HFF-Myc (cell line): ENCODE data around the gene CHRNA9.

Experiments
- DNase-seq: peaks from one replicate; pipeline ENCODE4 v3.0.0-alpha.2; 2011; ENCODE audit warnings: low read depth; ENCODE audit errors: extremely low read depth
- H3K4me3 ChIP-seq: replicated peaks from 2 replicates; pipeline ENCODE4 v1.5.1; 2011; ENCODE audit warnings: low read depth, mild to moderate bottlenecking, control low read depth, low read length
- CTCF ChIP-seq: IDR thresholded peaks from 2 replicates; pipeline ENCODE4 v1.5.1; 2012; ENCODE audit warnings: mild to moderate bottlenecking, low read depth, low read length, control low read depth; ENCODE audit errors: missing control alignments

The CHRNA9 gene

DNA sequence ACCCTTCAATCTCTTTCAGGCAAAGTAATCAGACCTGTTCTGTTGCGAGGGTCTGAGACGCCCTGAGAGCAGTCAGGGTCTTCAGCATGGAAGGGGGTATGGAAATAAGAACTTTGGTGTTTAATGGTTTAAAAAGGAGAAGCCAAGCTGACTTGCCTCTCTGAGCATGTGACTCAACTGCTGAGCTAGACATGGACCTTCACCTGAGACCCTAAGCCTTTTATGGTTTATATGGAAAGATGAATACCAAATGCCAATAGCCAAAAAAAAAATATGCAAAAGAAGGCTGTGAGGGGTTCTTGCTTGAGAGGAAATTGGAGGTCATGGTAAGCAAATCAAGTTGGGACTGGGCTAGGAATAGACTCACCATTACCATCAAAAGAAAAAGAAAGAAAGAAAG, 30.6 kb downstream of the CHRNA9 start:
- DNase-seq: no peak
- no peak overlapping the region for H3K4me3 ChIP-seq
- no peak for TF ChIP-seq CTCF

GRCh38 chr4:40367451-40367850, 32.3 kb downstream of the CHRNA9 start:
- H3K4me3 ChIP-seq: no peak overlapping the region
- no peak for DNase-seq
- no peak for TF ChIP-seq CTCF

DNA sequence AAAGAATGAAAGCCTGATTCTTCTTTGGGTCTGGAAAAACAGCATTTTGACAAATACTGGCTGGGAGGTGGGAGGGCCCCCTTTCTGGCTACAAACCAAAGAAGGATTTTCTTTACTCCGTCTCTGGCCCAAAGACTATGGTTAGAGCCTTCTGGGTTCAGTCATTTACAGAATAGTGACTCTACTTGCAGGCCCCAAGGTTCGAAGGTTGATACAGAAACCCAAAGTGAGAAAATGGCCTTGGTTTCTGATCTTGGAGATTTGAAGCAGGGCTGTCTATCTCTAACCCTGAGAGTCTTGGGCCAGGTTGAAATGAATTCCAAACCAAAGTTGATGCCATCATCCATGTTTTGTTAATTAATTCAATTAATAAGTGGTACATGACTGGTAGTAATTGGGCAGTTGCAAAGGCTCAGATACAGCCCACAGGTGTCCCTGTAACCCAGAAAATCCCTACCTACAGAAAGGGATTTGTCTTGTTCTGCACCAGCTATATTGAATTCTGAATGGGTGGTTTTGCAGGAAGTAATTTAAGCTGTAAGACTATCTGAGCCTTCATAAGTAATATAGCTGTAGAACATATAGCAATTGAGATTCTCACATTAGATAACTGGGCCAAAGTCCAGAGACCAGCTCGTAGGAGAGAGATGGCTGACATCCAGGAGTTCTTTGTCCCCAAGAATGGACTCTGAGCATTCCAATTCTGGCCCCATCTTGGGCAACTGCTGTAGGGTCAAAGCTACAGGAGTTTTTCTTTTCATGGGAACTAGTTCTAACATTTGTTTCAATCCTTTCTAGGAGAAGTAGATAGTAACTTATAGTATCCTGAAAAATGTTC, 34.5 kb downstream of the CHRNA9 start:
- no peak for TF ChIP-seq CTCF
- H3K4me3 ChIP-seq: no peak overlapping the region
- DNase-seq: no peak

GRCh38 chr4:40372651-40373050, 37.5 kb downstream of the CHRNA9 start:
- DNase-seq: no peak
- no peak overlapping the region for H3K4me3 ChIP-seq
- no peak for TF ChIP-seq CTCF

GRCh38 chr4:40373636-40374035, 38.5 kb downstream of the CHRNA9 start:
- no peak for TF ChIP-seq CTCF
- no peak overlapping the region for H3K4me3 ChIP-seq

GRCh38 chr4:40375095-40375494, 40.0 kb downstream of the CHRNA9 start:
- no peak overlapping the region for H3K4me3 ChIP-seq
- DNase-seq: no peak
- no peak for TF ChIP-seq CTCF

More at GRCh38 chr4:40373636-40374035, 38.5 kb downstream of the CHRNA9 start:
- no peak for DNase-seq
